Testis (tissue), 2 donors: Measurements from ENCODE around the gene TNPO3.

Source experiments
- POLR2A ChIP-seq: fragments of 450-650 bp; IDR thresholded peaks from one replicate; pipeline ENCODE4 v1.6.1; 2017; ENCODE audit warnings: antibody characterized with exemption, mild to moderate bottlenecking, moderate library complexity
- TF ChIP-seq, protein P1 (sequence below), 3 experiments: fragments of 450-650 bp in 2 of 3; fragments of 200-600 bp in 1 of 3; sonication (generic) in 1 of 3; IDR thresholded peaks; one replicate each; pipeline ENCODE4 v1.5.1; 2016 to 2019; ENCODE audit warnings: antibody characterized with exemption in 3 of 3, mild to moderate bottlenecking in 2 of 3, moderate library complexity in 1 of 3

GRCh38 chr7:128941323-128941890, 113.5 kb downstream of the TNPO3 start:
- TF ChIP-seq, protein P1, sequence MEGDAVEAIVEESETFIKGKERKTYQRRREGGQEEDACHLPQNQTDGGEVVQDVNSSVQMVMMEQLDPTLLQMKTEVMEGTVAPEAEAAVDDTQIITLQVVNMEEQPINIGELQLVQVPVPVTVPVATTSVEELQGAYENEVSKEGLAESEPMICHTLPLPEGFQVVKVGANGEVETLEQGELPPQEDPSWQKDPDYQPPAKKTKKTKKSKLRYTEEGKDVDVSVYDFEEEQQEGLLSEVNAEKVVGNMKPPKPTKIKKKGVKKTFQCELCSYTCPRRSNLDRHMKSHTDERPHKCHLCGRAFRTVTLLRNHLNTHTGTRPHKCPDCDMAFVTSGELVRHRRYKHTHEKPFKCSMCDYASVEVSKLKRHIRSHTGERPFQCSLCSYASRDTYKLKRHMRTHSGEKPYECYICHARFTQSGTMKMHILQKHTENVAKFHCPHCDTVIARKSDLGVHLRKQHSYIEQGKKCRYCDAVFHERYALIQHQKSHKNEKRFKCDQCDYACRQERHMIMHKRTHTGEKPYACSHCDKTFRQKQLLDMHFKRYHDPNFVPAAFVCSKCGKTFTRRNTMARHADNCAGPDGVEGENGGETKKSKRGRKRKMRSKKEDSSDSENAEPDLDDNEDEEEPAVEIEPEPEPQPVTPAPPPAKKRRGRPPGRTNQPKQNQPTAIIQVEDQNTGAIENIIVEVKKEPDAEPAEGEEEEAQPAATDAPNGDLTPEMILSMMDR (IDR thresholded peaks at IDR 0.05): no peak
- no peak for TF ChIP-seq POLR2A
